HPDE6-E6E7 (cell line): ENCODE data around the gene NRIP1.
"Not testable (repeated sequence)": the region's sequence is repeated elsewhere in the genome, so short reads cannot be mapped to it uniquely, and the experiment has no call there.

Experiments
- DNase-seq: peaks from one replicate; pipeline ENCODE4 v3.0.0; 2011; ENCODE audit warnings: missing footprints; ENCODE audit errors: extremely low spot score

Gene NRIP1

GRCh38 chr21:14981246-14981645, 83.6 kb downstream of the NRIP1 start:
- DNase-seq: no peak

- DNase-seq: no peak
These were observed 85.5 kb downstream of the NRIP1 start for GRCh38 chr21:14979264-14979663.

DNA sequence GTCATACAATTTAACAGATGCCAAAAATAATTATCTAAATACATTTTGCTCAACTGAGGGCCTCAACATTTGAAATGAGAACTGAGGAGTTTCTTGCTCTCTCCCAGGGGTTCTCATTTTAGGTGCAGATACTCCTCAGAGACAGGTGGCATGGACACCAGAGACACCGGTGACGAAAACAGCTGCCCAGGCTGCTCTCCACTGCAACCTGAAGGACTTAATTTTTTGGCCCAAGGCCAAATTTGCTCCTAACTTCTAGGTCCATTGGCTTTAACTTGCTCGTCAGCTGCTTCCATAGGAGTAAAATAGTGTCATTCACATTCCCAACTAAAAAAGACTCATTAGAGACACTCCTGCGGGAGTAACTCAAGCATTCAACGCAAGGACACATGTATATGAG, 87.0 kb downstream of the NRIP1 start:
- DNase-seq: no peak

GRCh38 chr21:14975136-14975919, 89.5 kb downstream of the NRIP1 start:
- DNase-seq: no peak

DNA sequence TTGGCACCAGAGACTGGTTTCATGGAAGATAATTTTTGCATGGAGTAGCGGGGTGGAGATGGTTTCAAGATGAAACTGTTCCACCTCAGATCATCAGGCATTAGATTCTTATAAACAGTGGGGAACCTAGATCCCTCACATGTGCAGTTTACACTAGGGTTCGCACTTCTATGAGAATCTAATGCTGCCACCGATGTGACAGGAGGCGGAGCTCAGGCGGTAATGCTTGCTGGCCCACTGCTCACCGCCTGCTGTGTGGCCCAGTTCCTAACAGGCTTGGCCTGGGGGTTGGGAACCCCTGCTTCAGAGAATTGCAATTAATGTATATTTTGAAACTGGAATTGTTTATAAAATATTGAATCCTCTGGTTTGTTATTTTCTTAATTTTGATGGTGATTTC, 92.1 kb downstream of the NRIP1 start:
- no peak for DNase-seq

DNA sequence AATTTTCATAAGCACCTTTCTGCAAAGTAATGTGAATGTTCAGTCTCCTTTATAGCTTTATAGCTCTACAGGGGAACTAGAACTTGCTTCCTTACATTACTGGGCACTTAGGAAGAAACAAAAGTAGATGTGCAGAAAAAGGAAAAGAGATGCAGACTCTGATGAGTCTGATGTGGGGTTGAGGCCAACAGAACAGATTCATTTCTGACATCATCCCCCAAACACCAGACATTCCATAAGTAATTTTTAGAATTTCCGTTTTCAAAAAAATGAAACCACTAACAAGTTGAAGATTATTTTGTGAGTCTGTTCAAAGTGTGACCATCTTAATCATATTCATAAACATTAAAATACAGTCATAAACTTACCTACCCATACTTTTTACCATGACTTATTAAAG, 96.0 kb downstream of the NRIP1 start:
- no peak for DNase-seq

DNA sequence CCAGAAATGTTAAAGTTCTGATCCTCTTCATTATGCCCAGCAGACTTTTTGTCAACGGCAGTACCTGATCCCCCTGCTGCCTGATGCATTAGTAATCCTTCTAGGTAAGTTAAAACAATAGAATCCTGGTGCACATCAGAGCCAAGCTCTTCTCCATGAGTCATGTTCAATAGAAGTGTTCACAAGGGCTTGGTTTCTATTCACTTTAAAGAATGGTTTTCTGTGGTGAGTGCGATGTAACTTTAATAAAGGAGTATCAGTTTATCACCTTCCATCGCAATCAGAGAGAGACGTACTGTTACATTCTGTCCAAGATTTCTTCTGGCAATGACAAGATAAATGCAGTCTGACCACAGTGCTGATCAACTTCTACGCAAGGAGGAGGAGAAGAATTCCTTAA, 96.8 kb downstream of the NRIP1 start:
- peak; percentile 5 for DNase-seq

DNA sequence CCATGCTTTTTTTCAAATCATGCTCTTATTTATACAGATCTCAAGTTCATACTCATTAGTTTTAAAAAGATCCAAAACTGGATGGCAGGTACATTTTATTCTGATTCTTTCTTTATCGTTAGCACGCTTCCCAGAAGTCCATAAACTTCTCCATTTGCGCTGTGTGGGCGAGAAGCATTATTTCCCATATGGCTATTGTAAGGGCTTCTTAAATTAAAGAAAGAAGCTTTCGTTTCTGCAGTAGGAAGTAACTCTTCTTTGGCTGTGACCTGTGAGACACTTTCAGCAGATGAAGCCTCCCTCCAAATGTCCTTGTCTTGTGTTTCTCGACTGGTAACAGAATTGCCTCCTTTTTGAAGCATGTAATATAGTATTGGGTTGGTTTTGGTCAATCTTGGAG, 100.2 kb downstream of the NRIP1 start:
- no peak for DNase-seq

DNA sequence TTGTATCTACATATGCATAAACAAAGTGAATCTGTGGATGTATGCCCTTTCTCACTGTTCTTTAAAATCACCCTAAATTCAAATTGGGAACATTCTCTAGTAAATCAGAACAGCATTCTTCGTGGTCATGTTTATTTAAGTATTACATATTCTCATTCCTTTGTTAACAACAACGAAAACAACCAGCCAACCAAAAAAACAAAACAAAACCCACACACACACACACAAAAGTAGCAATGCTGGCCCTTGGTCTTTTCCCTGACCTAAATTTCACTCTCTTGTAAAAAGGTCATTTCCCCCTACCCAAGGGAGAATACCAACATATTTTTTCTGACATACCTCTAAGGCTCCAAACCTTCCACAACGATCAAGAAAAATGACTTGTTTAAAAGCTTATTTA, 102.6 kb downstream of the NRIP1 start:
- no peak for DNase-seq

GRCh38 chr21:14961502-14961901, 103.3 kb downstream of the NRIP1 start:
- DNase-seq: no peak

GRCh38 chr21:14959343-14959742, 105.5 kb downstream of the NRIP1 start:
- DNase-seq: no peak

GRCh38 chr21:14957836-14958235, 107.0 kb downstream of the NRIP1 start:
- no peak for DNase-seq

- no peak for DNase-seq
These were observed 108.0 kb downstream of the NRIP1 start for GRCh38 chr21:14956807-14957206.

DNA sequence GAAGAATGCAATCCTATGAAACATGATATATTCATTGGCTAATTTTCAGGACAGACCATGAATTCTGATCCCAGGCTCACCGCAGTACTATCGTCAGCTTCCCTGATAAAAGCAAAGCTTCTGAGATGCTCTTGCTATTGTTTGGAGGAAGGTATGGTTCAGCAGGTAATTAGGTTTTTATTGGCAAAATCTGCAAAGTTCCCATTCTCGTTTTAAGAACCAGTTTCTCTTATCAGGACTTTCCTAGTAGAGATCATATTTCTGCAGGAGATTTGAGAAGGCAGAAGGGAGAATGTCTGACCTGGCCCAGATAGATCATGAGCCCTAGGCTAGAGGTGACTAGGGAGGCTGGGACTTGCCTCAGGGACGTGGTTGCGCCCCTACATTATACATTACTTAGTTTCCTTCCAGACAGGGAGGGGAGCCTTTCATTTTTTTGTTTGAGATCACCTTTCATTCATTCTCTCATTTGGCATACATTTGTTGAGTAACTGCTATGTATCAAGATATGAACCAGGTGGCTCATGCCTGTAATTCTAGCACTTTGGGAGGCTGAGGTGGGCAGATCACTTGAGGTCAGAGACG, 108.8 kb downstream of the NRIP1 start:
- DNase-seq: no peak

DNA sequence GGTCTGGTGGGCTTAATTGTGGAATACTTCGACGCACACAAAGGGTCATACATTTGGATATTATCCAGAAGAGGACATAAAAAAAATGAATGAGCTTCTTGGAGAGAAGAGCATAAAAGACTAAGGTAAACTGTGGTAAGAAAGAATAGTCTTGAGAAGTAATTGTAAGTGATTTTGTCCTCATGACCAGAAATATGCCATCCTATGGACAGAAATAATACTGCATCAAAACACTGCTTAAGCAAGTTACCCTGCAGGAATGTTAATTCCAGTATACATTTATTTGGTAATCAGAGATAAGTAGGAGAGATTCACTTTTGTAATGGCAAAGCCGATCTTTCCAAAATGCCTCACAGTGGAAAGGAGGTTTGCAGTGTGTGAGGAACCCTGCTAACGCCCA, 111.9 kb downstream of the NRIP1 start:
- no peak for DNase-seq

DNA sequence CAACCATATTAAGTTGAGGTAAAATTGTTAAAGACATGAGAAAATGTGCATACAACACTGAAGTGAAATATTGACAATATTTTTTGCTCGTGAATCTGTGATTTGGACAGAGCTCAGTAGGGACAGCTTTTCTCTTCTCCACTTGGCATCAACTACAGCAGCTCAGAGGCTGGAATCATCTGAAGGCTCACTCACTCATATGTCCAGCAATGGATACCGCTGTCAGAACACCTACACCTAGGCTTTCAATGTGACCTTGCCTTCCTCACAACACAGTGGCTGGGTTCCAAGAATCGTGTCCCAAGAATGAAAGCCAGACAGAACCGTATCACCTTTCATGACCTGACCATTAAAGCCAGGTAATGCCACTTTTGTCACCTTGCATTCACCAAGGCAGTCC, 115.2 kb downstream of the NRIP1 start:
- no peak for DNase-seq

DNA sequence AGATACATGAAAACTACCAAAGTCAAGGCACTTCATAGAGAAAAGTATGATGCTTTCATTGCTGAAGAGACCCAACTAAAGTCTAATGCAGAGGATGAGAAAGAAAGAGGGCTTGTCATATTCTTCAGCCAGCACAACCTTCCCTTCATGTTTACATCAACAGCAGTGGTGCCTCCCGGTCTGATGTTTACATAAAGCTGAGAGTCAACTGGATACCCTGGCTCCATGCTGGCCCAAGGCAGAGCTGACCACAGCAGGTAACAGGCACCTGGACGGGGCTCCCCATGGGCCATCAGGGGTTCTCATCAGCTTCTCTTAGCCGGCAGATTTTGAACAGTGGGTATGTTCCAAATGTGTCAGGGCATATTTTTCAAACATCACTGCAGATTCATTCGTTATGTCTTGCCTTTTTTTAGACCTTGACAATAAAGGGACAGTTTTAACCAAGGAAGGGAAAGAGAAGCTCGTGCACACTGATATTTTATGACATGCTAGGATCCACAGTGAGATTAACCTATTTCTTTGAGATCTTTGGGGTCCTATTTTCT, 117.1 kb downstream of the NRIP1 start:
- DNase-seq: no peak

DNA sequence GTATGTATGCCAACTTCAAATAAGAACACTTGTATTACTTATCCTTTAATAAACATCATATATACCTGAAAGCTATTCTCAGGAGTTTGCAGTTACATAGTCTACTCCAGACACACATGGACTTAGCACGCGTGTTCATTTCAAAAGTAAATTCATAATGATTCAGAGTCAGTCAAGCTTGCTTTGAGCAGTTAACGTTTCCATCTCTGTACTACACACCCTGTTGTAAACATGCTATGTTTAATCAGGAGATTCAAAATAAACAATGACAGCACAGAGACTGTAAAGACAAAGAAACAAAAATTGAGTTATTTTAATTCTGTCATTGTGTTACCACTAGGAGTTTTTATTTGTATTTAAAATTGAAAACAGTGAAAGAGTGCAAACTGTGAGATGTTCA, 119.6 kb downstream of the NRIP1 start:
- no peak for DNase-seq

DNA sequence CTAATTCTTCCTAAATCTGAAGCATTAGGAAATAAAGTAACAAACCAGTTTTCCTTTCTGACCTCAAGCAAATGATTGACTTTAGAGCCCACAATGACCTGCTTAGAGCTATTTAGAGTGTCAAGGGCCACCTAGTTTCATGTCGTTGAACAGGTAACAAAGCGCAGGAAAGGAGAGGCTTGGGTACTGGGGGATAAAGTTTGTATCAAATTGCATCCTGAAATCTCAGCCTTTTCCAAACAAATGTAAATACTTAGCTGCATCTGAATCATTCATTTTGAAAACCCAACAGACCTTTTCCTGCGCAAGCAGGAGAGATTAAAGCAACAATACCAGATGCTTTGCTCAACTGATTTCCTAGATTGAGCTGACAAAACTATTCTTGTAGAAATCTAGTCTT, 121.2 kb downstream of the NRIP1 start:
- no peak for DNase-seq

- DNase-seq: no peak
These were observed 121.9 kb downstream of the NRIP1 start for GRCh38 chr21:14942801-14943490.

GRCh38 chr21:14927324-14927723, 137.5 kb downstream of the NRIP1 start:
- DNase-seq: not testable (repeated sequence)

DNA sequence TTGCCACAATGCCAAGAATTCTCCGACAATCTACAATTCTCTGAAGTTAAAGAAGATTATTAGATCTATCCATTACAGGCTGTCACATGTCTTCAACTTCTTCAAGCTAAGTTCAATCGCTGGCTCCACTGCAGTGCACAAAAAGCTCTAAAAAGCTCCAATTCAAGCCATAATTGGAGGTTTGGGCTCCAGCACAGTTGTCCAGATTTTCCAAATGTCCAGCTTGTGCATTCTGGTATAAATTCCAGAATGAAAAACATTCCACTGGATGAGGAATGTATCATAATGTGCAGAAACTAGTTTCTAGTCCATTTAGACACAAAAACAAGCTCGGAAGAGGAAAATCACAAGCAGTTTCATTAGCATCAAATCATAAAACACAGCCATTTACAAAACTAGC, 138.6 kb downstream of the NRIP1 start:
- DNase-seq: no peak

- DNase-seq: no peak
These were observed 141.3 kb downstream of the NRIP1 start for GRCh38 chr21:14923468-14923867.
